ENCODE measurements around the gene CDCP1. TPM values are rescaled to one million over a fixed set of nuclear protein-coding genes. Genes with fewer than 3 reads are reported as not detected.

Gene CDCP1
- total and polyA plus RNA-seq, 2 donors (not counting 1 experiment from before 2014, with no cell fraction given): not detected

GRCh38 chr3:45174234-45174633 is 28.1 kb upstream of the CDCP1 start:
- no peaks in the 10 kb centered on the region for H3K4me1 Mint-ChIP-seq
- POLR2A ChIA-PET: no interaction called here
- ATAC-seq (ENCODE audit: low read depth): no peak
- CTCF ChIA-PET: no interaction called here
- Histone ChIP-seq H3K27ac (ENCODE audit: low read length in 2 of 2) (no peak overlapping the region), H3K79me2 (ENCODE audit: control insufficient read depth, insufficient read depth, low read length) (no peaks in the 10 kb centered on the region), H3K4me2 (replicated peaks; ENCODE audit: low read depth, low read length, poor library complexity, severe bottlenecking) (no peak overlapping the region), H3K9ac (ENCODE audit: low read length) (no peak overlapping the region), H4K20me1 (ENCODE audit: control insufficient read depth, insufficient read depth, low read length, poor library complexity, severe bottlenecking) (no peaks in the 10 kb centered on the region), H3K27me3 (replicated peaks in 1 of 4; ENCODE audit: control extremely low read depth in 1 of 4, control insufficient read depth in 3 of 4, insufficient read depth in 4 of 4, low read length in 3 of 4) (peaks cover 0 to 5% (median 2%) of the 10 kb centered on the region in 4 experiments), H3K9me3 (ENCODE audit: control extremely low read depth in 1 of 3, control insufficient read depth in 2 of 3, insufficient read depth in 1 of 3, low read length in 2 of 3) (no peaks in the 10 kb centered on the region), H2AFZ (ENCODE audit: insufficient read depth, low read depth, low read length, poor library complexity, severe bottlenecking) (no peak overlapping the region), H3K4me3 (ENCODE audit: control extremely low read depth in 1 of 5, extremely low read depth in 1 of 5, insufficient read depth in 1 of 5, low read depth in 2 of 5, low read length in 4 of 5) (no peak overlapping the region), H3K4me1 (ENCODE audit: control insufficient read depth in 2 of 2, insufficient read depth in 2 of 2, low read length in 2 of 2) (no peaks in the 10 kb centered on the region), H3K36me3 (replicated peaks in 1 of 2; ENCODE audit: control extremely low read depth in 1 of 2, control insufficient read depth in 1 of 2, extremely low read depth in 1 of 2, insufficient read depth in 2 of 2, low read length in 1 of 2) (no peaks in the 10 kb centered on the region)
- H3K9me3 Mint-ChIP-seq (ENCODE audit: insufficient read depth): no peaks in the 10 kb centered on the region
- no peak overlapping the region for H3K4me3 Mint-ChIP-seq
- peaks cover 18% of the 10 kb centered on the region for H3K27me3 Mint-ChIP-seq
- TF ChIP-seq CTCF (IDR thresholded peaks at IDR 0.05) (no peak), EZH2 (IDR thresholded peaks at IDR 0.05; ENCODE audit: borderline replicate concordance, insufficient read depth, low read depth, low read length, poor library complexity, severe bottlenecking) (no peak)
- DNase-seq: no peak
- 80% methylated on average over 1 of the region's 2 CpGs for whole genome bisulfite sequencing (ENCODE audit: insufficient coverage)
- intact Hi-C loops (cut with micrococcal nuclease): no loop called here
- no peak overlapping the region for H3K27ac Mint-ChIP-seq

GRCh38 chr3:45173776-45174175 is 27.6 kb upstream of the CDCP1 start:
- Histone ChIP-seq H3K4me3 (ENCODE audit: control extremely low read depth in 1 of 5, extremely low read depth in 1 of 5, insufficient read depth in 1 of 5, low read depth in 2 of 5, low read length in 4 of 5) (no peak overlapping the region), H3K9ac (ENCODE audit: low read length) (no peak overlapping the region), H3K79me2 (ENCODE audit: control insufficient read depth, insufficient read depth, low read length) (no peaks in the 10 kb centered on the region), H3K9me3 (ENCODE audit: control extremely low read depth in 1 of 3, control insufficient read depth in 2 of 3, insufficient read depth in 1 of 3, low read length in 2 of 3) (no peaks in the 10 kb centered on the region), H3K27ac (ENCODE audit: low read length in 2 of 2) (no peak overlapping the region), H3K4me2 (replicated peaks; ENCODE audit: low read depth, low read length, poor library complexity, severe bottlenecking) (no peak overlapping the region), H3K27me3 (replicated peaks in 1 of 4; ENCODE audit: control extremely low read depth in 1 of 4, control insufficient read depth in 3 of 4, insufficient read depth in 4 of 4, low read length in 3 of 4) (peaks cover 0 to 8% (median 2%) of the 10 kb centered on the region in 4 experiments), H4K20me1 (ENCODE audit: control insufficient read depth, insufficient read depth, low read length, poor library complexity, severe bottlenecking) (no peaks in the 10 kb centered on the region), H2AFZ (ENCODE audit: insufficient read depth, low read depth, low read length, poor library complexity, severe bottlenecking) (no peak overlapping the region), H3K4me1 (ENCODE audit: control insufficient read depth in 2 of 2, insufficient read depth in 2 of 2, low read length in 2 of 2) (no peaks in the 10 kb centered on the region), H3K36me3 (replicated peaks in 1 of 2; ENCODE audit: control extremely low read depth in 1 of 2, control insufficient read depth in 1 of 2, extremely low read depth in 1 of 2, insufficient read depth in 2 of 2, low read length in 1 of 2) (no peaks in the 10 kb centered on the region)
- intact Hi-C loops (cut with micrococcal nuclease): no loop called here
- POLR2A ChIA-PET: no interaction called here
- Mint-ChIP-seq H3K27me3 (peaks cover 18% of the 10 kb centered on the region), H3K27ac (no peak overlapping the region), H3K4me1 (no peaks in the 10 kb centered on the region), H3K9me3 (ENCODE audit: insufficient read depth) (no peaks in the 10 kb centered on the region), H3K4me3 (no peak overlapping the region)
- CTCF ChIA-PET: no interaction called here
- DNase-seq: no peak
- TF ChIP-seq CTCF (IDR thresholded peaks at IDR 0.05): no peak
- no peak for ATAC-seq (ENCODE audit: low read depth)
- no CpG with 5 or more reads among the region's 1 CpG for WGBS (ENCODE audit: insufficient coverage)
